ENCODE results near the gene GPC6.

GPC6 gene

DNA sequence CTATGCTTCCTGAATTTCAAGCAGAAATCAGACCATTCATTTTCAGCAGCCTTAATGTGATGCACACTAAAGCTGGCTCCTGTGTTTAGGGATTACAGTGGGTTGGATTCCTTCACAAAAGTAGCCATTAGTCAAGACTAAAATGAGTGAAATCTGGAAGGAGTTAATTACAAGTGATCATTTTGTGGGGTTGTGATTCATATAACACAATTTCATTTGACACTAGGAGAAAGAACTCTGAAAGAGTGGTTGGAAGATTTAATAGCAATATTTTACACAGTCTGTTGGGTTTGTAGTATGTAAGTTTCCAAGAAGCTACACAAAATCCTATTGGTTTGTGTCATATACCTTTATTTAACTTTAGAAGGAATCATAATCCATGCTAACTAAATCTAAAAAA is 1015.9 kb downstream of the GPC6 start:
- no peak overlapping the region for H2AFZ ChIP-seq (ENCODE audit: low read length)
- no peak overlapping the region for H3K4me2 ChIP-seq (ENCODE audit: insufficient read depth, low read length, poor library complexity, severe bottlenecking)
- no peak overlapping the region for H2BK15ac ChIP-seq (ENCODE audit: low read length)
- H3K9ac ChIP-seq (ENCODE audit: low read depth, low read length, poor library complexity) = no peak overlapping the region
- H3K4me3 ChIP-seq (ENCODE audit: low read length in 2 of 2) = no peak overlapping the region
- no peaks in the 10 kb centered on the region for H3K36me3 ChIP-seq (replicated peaks in 1 of 2; ENCODE audit: control insufficient read depth in 2 of 2, insufficient read depth in 2 of 2, low read length in 2 of 2)
- H3K79me1 ChIP-seq (ENCODE audit: low read depth, low read length) = no peaks in the 10 kb centered on the region
- no peak overlapping the region for H3K27ac ChIP-seq (replicated peaks; ENCODE audit: low read length)
- no peak overlapping the region for H4K8ac ChIP-seq (ENCODE audit: low read depth, low read length)
- no peak overlapping the region for H2AK5ac ChIP-seq (ENCODE audit: low read depth, low read length)
- H3K4ac ChIP-seq (ENCODE audit: low read length) = no peak overlapping the region
- no peak overlapping the region for H3K18ac ChIP-seq (ENCODE audit: low read length)
- H3K23ac ChIP-seq (ENCODE audit: low read depth, low read length, poor library complexity) = no peak overlapping the region
- no peak for DNase-seq (ENCODE audit: low spot score)
- H2BK12ac ChIP-seq (ENCODE audit: low read length) = no peak overlapping the region
- no peak overlapping the region for H3K14ac ChIP-seq (ENCODE audit: low read length)
- H2BK5ac ChIP-seq (ENCODE audit: low read length) = no peak overlapping the region
- H3K9me3 ChIP-seq (replicated peaks in 1 of 2; ENCODE audit: control insufficient read depth in 2 of 2, insufficient read depth in 1 of 2, low read depth in 1 of 2, low read length in 2 of 2) = peaks cover 0 to 5% of the 10 kb centered on the region in 2 donors
- H4K91ac ChIP-seq (ENCODE audit: low read depth, low read length, poor library complexity) = no peak overlapping the region
- H3K27me3 ChIP-seq (ENCODE audit: control insufficient read depth in 3 of 3, insufficient read depth in 3 of 3, low read depth in 1 of 3, low read length in 3 of 3) = no peaks in the 10 kb centered on the region
- no peaks in the 10 kb centered on the region for H3K4me1 ChIP-seq (ENCODE audit: control insufficient read depth in 2 of 2, insufficient read depth in 1 of 2, low read depth in 1 of 2, low read length in 2 of 2)
- H2BK120ac ChIP-seq (ENCODE audit: low read depth, low read length) = no peak overlapping the region

- Histone ChIP-seq H2BK5ac (ENCODE audit: low read length) (no peak overlapping the region), H3K4ac (ENCODE audit: low read length) (no peak overlapping the region), H3K14ac (ENCODE audit: low read length) (no peak overlapping the region), H2BK15ac (ENCODE audit: low read length) (no peak overlapping the region), H3K4me3 (ENCODE audit: low read length in 2 of 2) (no peak overlapping the region), H2AFZ (ENCODE audit: low read length) (no peak overlapping the region), H3K27ac (replicated peaks; ENCODE audit: low read length) (no peak overlapping the region), H3K36me3 (replicated peaks in 1 of 2; ENCODE audit: control insufficient read depth in 2 of 2, insufficient read depth in 2 of 2, low read length in 2 of 2) (no peaks in the 10 kb centered on the region), H4K91ac (ENCODE audit: low read depth, low read length, poor library complexity) (no peak overlapping the region), H3K4me2 (ENCODE audit: insufficient read depth, low read length, poor library complexity, severe bottlenecking) (no peak overlapping the region), H3K18ac (ENCODE audit: low read length) (no peak overlapping the region), H3K27me3 (ENCODE audit: control insufficient read depth in 3 of 3, insufficient read depth in 3 of 3, low read depth in 1 of 3, low read length in 3 of 3) (no peaks in the 10 kb centered on the region), H2AK5ac (ENCODE audit: low read depth, low read length) (no peak overlapping the region), H3K79me1 (ENCODE audit: low read depth, low read length) (no peaks in the 10 kb centered on the region), H2BK120ac (ENCODE audit: low read depth, low read length) (no peak overlapping the region), H4K8ac (ENCODE audit: low read depth, low read length) (no peak overlapping the region), H2BK12ac (ENCODE audit: low read length) (no peak overlapping the region), H3K9ac (ENCODE audit: low read depth, low read length, poor library complexity) (no peak overlapping the region), H3K23ac (ENCODE audit: low read depth, low read length, poor library complexity) (no peak overlapping the region), H3K9me3 (replicated peaks in 1 of 2; ENCODE audit: control insufficient read depth in 2 of 2, insufficient read depth in 1 of 2, low read depth in 1 of 2, low read length in 2 of 2) (peaks cover 0 to 5% of the 10 kb centered on the region in 2 donors), H3K4me1 (ENCODE audit: control insufficient read depth in 2 of 2, insufficient read depth in 1 of 2, low read depth in 1 of 2, low read length in 2 of 2) (no peaks in the 10 kb centered on the region)
- no peak for DNase-seq (ENCODE audit: low spot score)
These were observed 1016.9 kb downstream of the GPC6 start for GRCh38 chr13:94243551-94243950.

DNA sequence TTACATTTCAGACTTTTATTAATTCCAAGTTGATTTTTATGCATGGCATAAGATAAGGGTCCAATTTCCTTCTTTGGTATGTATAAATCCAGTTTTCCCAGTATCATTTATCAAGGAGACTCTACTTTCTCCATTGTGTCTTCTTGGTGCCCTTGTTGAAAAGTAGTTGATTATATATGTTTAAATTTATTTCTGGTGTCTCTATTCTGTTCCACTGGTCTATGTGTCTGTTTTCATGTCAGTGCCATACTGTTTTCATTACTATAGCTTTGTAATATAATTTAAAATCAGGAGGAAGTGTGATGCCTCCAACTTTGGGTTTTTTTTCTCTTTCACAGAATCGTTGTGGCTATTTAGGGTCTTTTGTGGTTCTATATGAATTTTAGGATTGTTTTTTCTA is 1019.9 kb downstream of the GPC6 start:
- no peak overlapping the region for H3K27ac ChIP-seq (replicated peaks; ENCODE audit: low read length)
- WGBS, 2 donors (ENCODE audit: extremely low coverage in 2 of 2, insufficient read length in 2 of 2, insufficient replicate concordance in 1 of 2) = no CpG with 5 or more reads among the region's 1 CpG
- no peak for DNase-seq (ENCODE audit: low spot score)
- H3K79me1 ChIP-seq (ENCODE audit: low read depth, low read length) = no peaks in the 10 kb centered on the region
- H3K9ac ChIP-seq (ENCODE audit: low read depth, low read length, poor library complexity) = no peak overlapping the region
- H2AK5ac ChIP-seq (ENCODE audit: low read depth, low read length) = no peak overlapping the region
- H3K23ac ChIP-seq (ENCODE audit: low read depth, low read length, poor library complexity) = no peak overlapping the region
- H2BK15ac ChIP-seq (ENCODE audit: low read length) = no peak overlapping the region
- no peak overlapping the region for H3K14ac ChIP-seq (ENCODE audit: low read length)
- H3K4ac ChIP-seq (ENCODE audit: low read length) = no peak overlapping the region
- no peak overlapping the region for H4K91ac ChIP-seq (ENCODE audit: low read depth, low read length, poor library complexity)
- H3K4me1 ChIP-seq (ENCODE audit: control insufficient read depth in 2 of 2, insufficient read depth in 1 of 2, low read depth in 1 of 2, low read length in 2 of 2) = peaks cover 0 to 3% of the 10 kb centered on the region in 2 donors
- no peak overlapping the region for H3K18ac ChIP-seq (ENCODE audit: low read length)
- no peak overlapping the region for H4K8ac ChIP-seq (ENCODE audit: low read depth, low read length)
- H2BK12ac ChIP-seq (ENCODE audit: low read length) = no peak overlapping the region
- no peak overlapping the region for H2BK5ac ChIP-seq (ENCODE audit: low read length)
- H3K4me2 ChIP-seq (ENCODE audit: insufficient read depth, low read length, poor library complexity, severe bottlenecking) = no peak overlapping the region
- no peaks in the 10 kb centered on the region for H3K27me3 ChIP-seq (ENCODE audit: control insufficient read depth in 3 of 3, insufficient read depth in 3 of 3, low read depth in 1 of 3, low read length in 3 of 3)
- no peak overlapping the region for H2BK120ac ChIP-seq (ENCODE audit: low read depth, low read length)
- H2AFZ ChIP-seq (ENCODE audit: low read length) = no peak overlapping the region
- no peak overlapping the region for H3K4me3 ChIP-seq (ENCODE audit: low read length in 2 of 2)
- no peaks in the 10 kb centered on the region for H3K36me3 ChIP-seq (replicated peaks in 1 of 2; ENCODE audit: control insufficient read depth in 2 of 2, insufficient read depth in 2 of 2, low read length in 2 of 2)
- H3K9me3 ChIP-seq (replicated peaks in 1 of 2; ENCODE audit: control insufficient read depth in 2 of 2, insufficient read depth in 1 of 2, low read depth in 1 of 2, low read length in 2 of 2) = peaks cover 0 to 5% of the 10 kb centered on the region in 2 donors

- H3K4me1 ChIP-seq (ENCODE audit: control insufficient read depth in 2 of 2, insufficient read depth in 1 of 2, low read depth in 1 of 2, low read length in 2 of 2) = peaks cover 2 to 3% of the 10 kb centered on the region in 2 donors
- no peak overlapping the region for H3K18ac ChIP-seq (ENCODE audit: low read length)
- no peak overlapping the region for H3K4ac ChIP-seq (ENCODE audit: low read length)
- H3K14ac ChIP-seq (ENCODE audit: low read length) = no peak overlapping the region
- H3K4me3 ChIP-seq (ENCODE audit: low read length in 2 of 2) = no peak overlapping the region
- H2AFZ ChIP-seq (ENCODE audit: low read length) = no peak overlapping the region
- H3K27me3 ChIP-seq (ENCODE audit: control insufficient read depth in 3 of 3, insufficient read depth in 3 of 3, low read depth in 1 of 3, low read length in 3 of 3) = no peaks in the 10 kb centered on the region
- H3K4me2 ChIP-seq (ENCODE audit: insufficient read depth, low read length, poor library complexity, severe bottlenecking) = no peak overlapping the region
- H2BK5ac ChIP-seq (ENCODE audit: low read length) = no peak overlapping the region
- no peak overlapping the region for H2AK5ac ChIP-seq (ENCODE audit: low read depth, low read length)
- no peak overlapping the region for H2BK120ac ChIP-seq (ENCODE audit: low read depth, low read length)
- no peak for DNase-seq (ENCODE audit: low spot score)
- no peak overlapping the region for H2BK12ac ChIP-seq (ENCODE audit: low read length)
- no peak overlapping the region for H3K23ac ChIP-seq (ENCODE audit: low read depth, low read length, poor library complexity)
- no peak overlapping the region for H2BK15ac ChIP-seq (ENCODE audit: low read length)
- H3K9ac ChIP-seq (ENCODE audit: low read depth, low read length, poor library complexity) = no peak overlapping the region
- no peak overlapping the region for H3K27ac ChIP-seq (replicated peaks; ENCODE audit: low read length)
- no peak overlapping the region for H4K91ac ChIP-seq (ENCODE audit: low read depth, low read length, poor library complexity)
- peaks cover 0 to 5% of the 10 kb centered on the region in 2 donors for H3K9me3 ChIP-seq (replicated peaks in 1 of 2; ENCODE audit: control insufficient read depth in 2 of 2, insufficient read depth in 1 of 2, low read depth in 1 of 2, low read length in 2 of 2)
- no peaks in the 10 kb centered on the region for H3K36me3 ChIP-seq (replicated peaks in 1 of 2; ENCODE audit: control insufficient read depth in 2 of 2, insufficient read depth in 2 of 2, low read length in 2 of 2)
- H3K79me1 ChIP-seq (ENCODE audit: low read depth, low read length) = no peaks in the 10 kb centered on the region
- H4K8ac ChIP-seq (ENCODE audit: low read depth, low read length) = no peak overlapping the region
- no CpG with 5 or more reads among the region's 1 CpG for WGBS, 2 donors (ENCODE audit: extremely low coverage in 2 of 2, insufficient read length in 2 of 2, insufficient replicate concordance in 1 of 2)
These were observed 1021.3 kb downstream of the GPC6 start for GRCh38 chr13:94247890-94248289.

Data from neuronal stem cell (in vitro differentiated cells).